Activated CD8-positive, alpha-beta T cell treated with anti-CD3 and anti-CD28 coated beads for 36 hours (primary cell): ENCODE data around the gene PNLDC1. TPM values are rescaled to one million over a fixed set of nuclear protein-coding genes. Genes with fewer than 3 reads are reported as not detected.
"Not testable (repeated sequence)": the region's sequence is repeated elsewhere in the genome, so short reads cannot be mapped to it uniquely, and the experiment has no call there.

Experiments used
- ATAC-seq: fragments of 200-7000 bp; cut with Tn5 transposase; one replicate; pipeline ENCODE4 v1.10.0; 2021; ENCODE audit warnings: mild to moderate bottlenecking, moderate library complexity
- CTCF ChIA-PET: fragments of 350-600 bp; sonication (Branson Sonifier 250); formaldehyde crosslinking; loops from one replicate; lab custom pipeline; 2021; ENCODE audit warnings: antibody characterized with exemption; lab: Charles Lee
- POLR2A ChIA-PET: fragments of 350-600 bp; sonication (Branson Sonifier 250); formaldehyde crosslinking; loops from one replicate; lab custom pipeline; 2021; ENCODE audit warnings: antibody characterized with exemption; lab: Charles Lee
- DNase-seq: peaks from one replicate; pipeline ENCODE4 v3.0.0-alpha.2; 2020
- H3K27ac Mint-ChIP-seq: one replicate; pipeline ENCODE4 v1.8.0; 2021; ENCODE audit warnings: mild to moderate bottlenecking, mixed read lengths
- H3K27me3 Mint-ChIP-seq: one replicate; pipeline ENCODE4 v1.8.0; 2021; ENCODE audit warnings: mixed read lengths
- H3K36me3 Mint-ChIP-seq: one replicate; pipeline ENCODE4 v1.8.0; 2021; ENCODE audit warnings: low read depth, mixed read lengths
- H3K4me1 Mint-ChIP-seq: one replicate; pipeline ENCODE4 v1.8.0; 2021; ENCODE audit warnings: low read depth, mixed read lengths
- H3K4me3 Mint-ChIP-seq: one replicate; pipeline ENCODE4 v1.8.0; 2021; ENCODE audit warnings: mild to moderate bottlenecking, moderate library complexity, mixed read lengths
- H3K9me3 Mint-ChIP-seq: one replicate; pipeline ENCODE4 v1.8.0; 2021; ENCODE audit warnings: mixed read lengths
- intact Hi-C: fragments of 100-400 bp; cut with micrococcal nuclease; formaldehyde crosslinking; loops from one replicate; pipeline ENCODE4 v1.10.0; 2022
- total RNA-seq, 2 experiments: library from RNA; stranded (reverse); gene quantifications; one replicate each; pipeline ENCODE4 v1.2.3, GENCODE V29; 2021
- TF ChIP-seq, protein P1 (sequence below): fragments of 200-600 bp; IDR thresholded peaks from one replicate; pipeline ENCODE4 v1.8.0; 2022; ENCODE audit warnings: antibody characterized with exemption, mild to moderate bottlenecking

Gene PNLDC1
- total RNA-seq, 2 experiments from 2014 or later, result 0.34 to 0.54 TPM

DNA sequence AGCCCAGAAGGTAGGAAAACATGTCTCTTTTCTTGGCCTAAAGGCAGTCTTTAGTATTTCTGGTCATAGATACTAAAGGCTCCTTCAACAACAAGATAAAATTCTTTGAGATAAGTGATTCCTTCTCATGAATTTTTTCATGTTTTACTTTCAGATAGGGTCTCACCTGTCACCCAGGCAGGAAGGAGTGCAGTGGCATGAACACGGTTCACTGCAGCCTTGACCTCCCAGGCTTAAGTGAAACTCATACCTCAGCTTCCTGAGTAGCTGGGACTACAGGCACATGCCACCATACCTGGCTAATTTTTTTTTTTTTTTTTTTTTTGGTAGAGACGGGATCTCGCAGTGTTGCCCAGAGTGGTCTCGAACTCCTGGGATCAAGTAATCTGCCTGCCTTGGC lies 9.1 kb downstream of the PNLDC1 start:
- ChIA-PET CTCF (no interaction called here), POLR2A (no interaction called here)
- DNase-seq (no peak), ATAC-seq (no peak)
- Mint-ChIP-seq H3K27me3 (no peaks in the 10 kb centered on the region), H3K36me3 (no peaks in the 10 kb centered on the region), H3K4me3 (no peak overlapping the region), H3K9me3 (no peaks in the 10 kb centered on the region), H3K4me1 (no peaks in the 10 kb centered on the region), H3K27ac (no peak overlapping the region)
- intact Hi-C loops, result no loop called here
- TF ChIP-seq, protein P1, sequence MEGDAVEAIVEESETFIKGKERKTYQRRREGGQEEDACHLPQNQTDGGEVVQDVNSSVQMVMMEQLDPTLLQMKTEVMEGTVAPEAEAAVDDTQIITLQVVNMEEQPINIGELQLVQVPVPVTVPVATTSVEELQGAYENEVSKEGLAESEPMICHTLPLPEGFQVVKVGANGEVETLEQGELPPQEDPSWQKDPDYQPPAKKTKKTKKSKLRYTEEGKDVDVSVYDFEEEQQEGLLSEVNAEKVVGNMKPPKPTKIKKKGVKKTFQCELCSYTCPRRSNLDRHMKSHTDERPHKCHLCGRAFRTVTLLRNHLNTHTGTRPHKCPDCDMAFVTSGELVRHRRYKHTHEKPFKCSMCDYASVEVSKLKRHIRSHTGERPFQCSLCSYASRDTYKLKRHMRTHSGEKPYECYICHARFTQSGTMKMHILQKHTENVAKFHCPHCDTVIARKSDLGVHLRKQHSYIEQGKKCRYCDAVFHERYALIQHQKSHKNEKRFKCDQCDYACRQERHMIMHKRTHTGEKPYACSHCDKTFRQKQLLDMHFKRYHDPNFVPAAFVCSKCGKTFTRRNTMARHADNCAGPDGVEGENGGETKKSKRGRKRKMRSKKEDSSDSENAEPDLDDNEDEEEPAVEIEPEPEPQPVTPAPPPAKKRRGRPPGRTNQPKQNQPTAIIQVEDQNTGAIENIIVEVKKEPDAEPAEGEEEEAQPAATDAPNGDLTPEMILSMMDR, result no peak

DNA sequence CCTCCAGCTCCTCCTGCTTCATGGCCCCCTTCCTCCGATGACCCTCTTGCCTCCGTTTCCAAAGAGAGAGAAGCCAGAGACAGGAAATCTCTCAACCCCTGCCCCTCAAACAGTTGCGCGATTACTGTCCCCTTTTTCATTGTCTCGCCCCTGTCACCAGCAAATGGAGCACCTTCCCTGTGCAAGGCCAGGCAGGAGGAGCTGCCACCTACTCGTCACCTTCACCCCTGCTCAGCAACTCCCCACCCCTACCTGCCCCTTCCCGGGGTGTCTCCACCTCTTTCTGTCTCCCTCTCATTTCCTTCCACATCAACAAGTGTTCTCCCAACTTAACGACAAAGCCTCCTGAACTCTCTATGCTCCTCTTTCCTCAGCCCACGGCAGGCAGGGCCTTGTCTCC lies 13.7 kb downstream of the PNLDC1 start:
- ChIA-PET CTCF (no interaction called here), POLR2A (interaction anchor here (1.1 to 1.2 kb wide), 2 partner anchors 15 to 51 kb away, joined by 3 read pairs; no protein-coding TSS in a partner anchor)
- intact Hi-C loops, result no loop called here
- ATAC-seq, result no peak
- Mint-ChIP-seq H3K27me3 (no peaks in the 10 kb centered on the region), H3K9me3 (no peaks in the 10 kb centered on the region), H3K27ac (no peak overlapping the region), H3K36me3 (no peaks in the 10 kb centered on the region), H3K4me3 (no peak overlapping the region), H3K4me1 (no peaks in the 10 kb centered on the region)
- no peak for DNase-seq
- TF ChIP-seq, protein P1, result no peak

DNA sequence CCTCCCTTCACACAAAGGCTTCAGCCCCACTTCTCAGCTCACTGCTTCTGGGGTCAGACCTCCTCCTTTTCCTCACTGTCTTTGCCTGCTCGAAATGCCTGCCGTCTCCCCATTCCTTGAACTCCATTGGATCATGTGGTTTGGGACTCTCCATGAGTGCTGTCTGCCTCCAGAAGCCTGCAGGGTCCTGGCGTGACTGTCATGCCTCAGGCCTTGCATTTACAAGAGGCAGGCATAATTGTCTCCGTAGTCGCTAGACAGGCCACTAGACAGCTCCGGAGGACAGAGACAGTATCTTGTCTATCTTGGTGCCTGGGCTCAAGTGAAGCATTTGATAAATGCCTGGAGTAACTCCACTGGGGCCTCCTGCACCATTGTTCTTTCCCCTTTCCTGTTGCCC lies 15.3 kb downstream of the PNLDC1 start:
- Mint-ChIP-seq H3K9me3 (no peaks in the 10 kb centered on the region), H3K36me3 (no peaks in the 10 kb centered on the region), H3K4me1 (peaks cover 12% of the 10 kb centered on the region), H3K4me3 (no peak overlapping the region), H3K27me3 (no peaks in the 10 kb centered on the region), H3K27ac (no peak overlapping the region)
- TF ChIP-seq, protein P1, result no peak
- intact Hi-C loops, result no loop called here
- DNase-seq (no peak), ATAC-seq (no peak)
- ChIA-PET POLR2A (no interaction called here), CTCF (interaction anchor here (1.5 kb wide), 1 partner anchor 48 kb away, joined by 3 read pairs; no protein-coding TSS in a partner anchor)

DNA sequence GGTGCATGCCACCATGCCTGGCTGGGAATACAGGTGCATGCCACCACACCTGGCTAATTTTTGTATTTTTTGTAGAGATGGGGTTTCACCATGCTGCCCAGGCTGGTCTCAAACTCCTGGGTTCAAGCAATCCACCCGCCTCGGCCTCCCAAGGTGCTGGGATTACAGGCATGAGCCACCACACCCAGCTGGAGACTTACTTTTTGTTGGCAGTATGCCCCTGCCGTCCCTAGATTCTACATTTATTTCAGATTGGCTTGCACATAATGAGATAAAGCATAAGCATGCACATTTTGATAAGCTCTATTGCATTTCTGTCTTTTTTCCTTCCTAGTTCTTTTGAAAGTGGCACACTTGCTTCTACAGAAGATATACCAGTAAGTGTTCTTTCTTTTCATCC lies 16.7 kb downstream of the PNLDC1 start:
- peaks cover 21% of the 10 kb centered on the region for H3K4me1 Mint-ChIP-seq
- intact Hi-C loops, POLR2A ChIA-PET, H3K9me3 Mint-ChIP-seq, H3K4me3 Mint-ChIP-seq, H3K36me3 Mint-ChIP-seq, H3K27ac Mint-ChIP-seq, DNase-seq, ATAC-seq, H3K27me3 Mint-ChIP-seq, CTCF ChIA-PET: not testable (repeated sequence)

DNA sequence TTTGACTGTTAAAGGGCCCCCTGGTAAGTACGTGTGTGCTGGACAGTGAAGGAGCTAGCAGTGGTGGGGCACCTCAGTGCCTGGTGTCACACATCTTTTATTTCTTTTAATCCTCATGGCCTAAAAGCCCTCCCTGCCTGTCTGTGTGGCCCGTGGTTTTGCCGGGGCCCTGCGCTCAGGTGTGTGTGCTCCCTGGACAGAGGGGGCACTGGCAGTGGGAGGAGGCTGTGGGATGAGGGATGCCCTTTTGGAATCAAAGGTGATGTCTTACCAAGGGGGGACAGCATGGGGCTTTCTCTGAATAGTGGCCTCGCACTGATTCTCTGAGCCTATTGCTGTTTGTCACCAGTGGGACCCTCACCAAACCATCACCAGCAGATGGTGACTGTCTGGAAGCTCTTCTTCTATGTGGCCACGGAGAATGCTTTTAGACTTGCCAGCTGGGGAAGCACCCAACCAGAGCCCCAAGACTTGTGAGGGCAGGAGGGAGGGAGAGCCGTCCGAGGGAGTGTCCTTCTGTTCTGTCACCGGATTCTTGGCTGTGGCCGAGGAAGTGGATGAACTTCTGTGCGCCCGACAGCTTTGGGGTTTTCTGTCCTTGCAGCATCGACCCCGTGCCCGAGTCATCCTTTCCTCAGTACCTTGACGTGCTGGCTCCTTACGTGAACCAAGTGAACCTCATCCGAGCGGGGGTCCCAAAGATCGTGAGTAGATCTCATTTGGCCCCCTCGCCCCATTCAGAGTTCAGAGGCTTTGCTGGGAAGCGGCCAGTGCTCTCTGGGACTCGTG lies 18.1 kb downstream of the PNLDC1 start:
- CTCF ChIA-PET, result no interaction called here
- Mint-ChIP-seq H3K27me3 (no peaks in the 10 kb centered on the region), H3K4me1 (peaks cover 21% of the 10 kb centered on the region), H3K27ac (no peak overlapping the region), H3K36me3 (no peaks in the 10 kb centered on the region), H3K9me3 (no peaks in the 10 kb centered on the region), H3K4me3 (no peak overlapping the region)
- TF ChIP-seq, protein P1, result no peak
- POLR2A ChIA-PET, result no interaction called here
- intact Hi-C loops, result no loop called here
- ATAC-seq (no peak), DNase-seq (no peak)
